ENCODE measurements around the gene NCDN.

Gene NCDN

GRCh38 chr1:35586808-35587207 lies 29.2 kb downstream of the NCDN start:
- Histone ChIP-seq H3K27me3 (ENCODE audit: insufficient read depth, low read length) (no peaks in the 10 kb centered on the region), H3K9me3 (ENCODE audit: insufficient read depth, low read depth, low read length) (no peaks in the 10 kb centered on the region), H3K18ac (ENCODE audit: low read length) (no peak overlapping the region), H2BK12ac (ENCODE audit: low read length) (no peak overlapping the region), H3K36me3 (ENCODE audit: control insufficient read depth in 1 of 2, insufficient read depth in 2 of 2, low read length in 2 of 2) (peaks cover 13 to 17% of the 10 kb centered on the region in 2 experiments), H2BK120ac (ENCODE audit: insufficient read depth, low read length, poor library complexity) (no peak overlapping the region), H3K4me1 (ENCODE audit: control insufficient read depth in 1 of 2, insufficient read depth in 2 of 2, low read length in 2 of 2) (no peaks in the 10 kb centered on the region), H3K9ac (ENCODE audit: low read length) (no peak overlapping the region), H2BK5ac (ENCODE audit: low read depth, low read length, poor library complexity) (no peak overlapping the region), H4K91ac (ENCODE audit: low read depth, low read length) (no peak overlapping the region), H3K4me3 (ENCODE audit: low read depth, low read length) (no peak overlapping the region), H3K23ac (ENCODE audit: low read length) (no peak overlapping the region), H3K27ac (ENCODE audit: low read depth, low read length) (no peak overlapping the region), H3K79me2 (ENCODE audit: control insufficient read depth, insufficient read depth, low read length, poor library complexity) (no peaks in the 10 kb centered on the region), H3K14ac (ENCODE audit: low read length) (no peak overlapping the region), H3K4ac (ENCODE audit: low read depth, low read length) (no peak overlapping the region), H4K12ac (ENCODE audit: low read depth, low read length) (no peak overlapping the region), H4K8ac (ENCODE audit: low read depth, low read length) (no peak overlapping the region), H2AK5ac (ENCODE audit: low read length) (no peak overlapping the region), H3K4me2 (ENCODE audit: low read length) (no peak overlapping the region), H3K79me1 (ENCODE audit: low read length) (no peaks in the 10 kb centered on the region), H2AFZ (ENCODE audit: insufficient read depth, low read length, poor library complexity) (no peak overlapping the region)
- DNase-seq, result no peak
- no CpG with 5 or more reads among the region's 7 CpGs for WGBS (ENCODE audit: extremely low coverage, insufficient coverage, insufficient read length)

- H3K9me3 ChIP-seq (ENCODE audit: insufficient read depth, low read depth, low read length), result no peaks in the 10 kb centered on the region
- H2AK5ac ChIP-seq (ENCODE audit: low read length), result no peak overlapping the region
- no peak overlapping the region for H3K18ac ChIP-seq (ENCODE audit: low read length)
- no peak overlapping the region for H3K4me2 ChIP-seq (ENCODE audit: low read length)
- H4K8ac ChIP-seq (ENCODE audit: low read depth, low read length), result no peak overlapping the region
- no peak for DNase-seq
- no peak overlapping the region for H4K91ac ChIP-seq (ENCODE audit: low read depth, low read length)
- no peak overlapping the region for H3K14ac ChIP-seq (ENCODE audit: low read length)
- no peak overlapping the region for H4K12ac ChIP-seq (ENCODE audit: low read depth, low read length)
- no peak overlapping the region for H3K23ac ChIP-seq (ENCODE audit: low read length)
- H2BK12ac ChIP-seq (ENCODE audit: low read length), result no peak overlapping the region
- no CpG with 5 or more reads among the region's 6 CpGs for WGBS (ENCODE audit: extremely low coverage, insufficient coverage, insufficient read length)
- H3K4ac ChIP-seq (ENCODE audit: low read depth, low read length), result no peak overlapping the region
- peaks cover 13 to 17% of the 10 kb centered on the region in 2 experiments for H3K36me3 ChIP-seq (ENCODE audit: control insufficient read depth in 1 of 2, insufficient read depth in 2 of 2, low read length in 2 of 2)
- peak overlapping the region; percentile 23 for H3K4me3 ChIP-seq (ENCODE audit: low read depth, low read length)
- H3K4me1 ChIP-seq (ENCODE audit: control insufficient read depth in 1 of 2, insufficient read depth in 2 of 2, low read length in 2 of 2), result no peaks in the 10 kb centered on the region
- H3K27me3 ChIP-seq (ENCODE audit: insufficient read depth, low read length), result no peaks in the 10 kb centered on the region
- no peaks in the 10 kb centered on the region for H3K79me2 ChIP-seq (ENCODE audit: control insufficient read depth, insufficient read depth, low read length, poor library complexity)
- H2AFZ ChIP-seq (ENCODE audit: insufficient read depth, low read length, poor library complexity), result no peak overlapping the region
- no peak overlapping the region for H3K9ac ChIP-seq (ENCODE audit: low read length)
- H2BK120ac ChIP-seq (ENCODE audit: insufficient read depth, low read length, poor library complexity), result no peak overlapping the region
- no peak overlapping the region for H2BK5ac ChIP-seq (ENCODE audit: low read depth, low read length, poor library complexity)
- H3K27ac ChIP-seq (ENCODE audit: low read depth, low read length), result no peak overlapping the region
- no peaks in the 10 kb centered on the region for H3K79me1 ChIP-seq (ENCODE audit: low read length)
These were observed 30.1 kb downstream of the NCDN start for GRCh38 chr1:35587736-35588135.

- Histone ChIP-seq H2AK5ac (ENCODE audit: low read length) (no peak overlapping the region), H3K4me1 (ENCODE audit: control insufficient read depth in 1 of 2, insufficient read depth in 2 of 2, low read length in 2 of 2) (peaks cover 4 to 6% of the 10 kb centered on the region in 2 experiments), H3K79me2 (ENCODE audit: control insufficient read depth, insufficient read depth, low read length, poor library complexity) (no peaks in the 10 kb centered on the region), H3K4me3 (ENCODE audit: low read depth, low read length) (no peak overlapping the region), H2BK120ac (ENCODE audit: insufficient read depth, low read length, poor library complexity) (no peak overlapping the region), H3K79me1 (ENCODE audit: low read length) (peaks cover under 1% of the 10 kb centered on the region), H3K36me3 (ENCODE audit: control insufficient read depth in 1 of 2, insufficient read depth in 2 of 2, low read length in 2 of 2) (peaks cover 13 to 17% of the 10 kb centered on the region in 2 experiments), H4K12ac (ENCODE audit: low read depth, low read length) (no peak overlapping the region), H2BK12ac (ENCODE audit: low read length) (no peak overlapping the region), H3K9ac (ENCODE audit: low read length) (no peak overlapping the region), H2BK5ac (ENCODE audit: low read depth, low read length, poor library complexity) (no peak overlapping the region), H3K9me3 (ENCODE audit: insufficient read depth, low read depth, low read length) (no peaks in the 10 kb centered on the region), H3K23ac (ENCODE audit: low read length) (no peak overlapping the region), H3K4me2 (ENCODE audit: low read length) (no peak overlapping the region), H4K8ac (ENCODE audit: low read depth, low read length) (no peak overlapping the region), H3K18ac (ENCODE audit: low read length) (no peak overlapping the region), H3K4ac (ENCODE audit: low read depth, low read length) (no peak overlapping the region), H4K91ac (ENCODE audit: low read depth, low read length) (no peak overlapping the region), H3K14ac (ENCODE audit: low read length) (no peak overlapping the region), H2AFZ (ENCODE audit: insufficient read depth, low read length, poor library complexity) (no peak overlapping the region), H3K27me3 (ENCODE audit: insufficient read depth, low read length) (no peaks in the 10 kb centered on the region), H3K27ac (ENCODE audit: low read depth, low read length) (no peak overlapping the region)
- no CpG with 5 or more reads among the region's 21 CpGs for WGBS (ENCODE audit: extremely low coverage, insufficient coverage, insufficient read length)
- no peak for DNase-seq
These were observed 30.8 kb downstream of the NCDN start for GRCh38 chr1:35588197-35588910.

GRCh38 chr1:35589516-35590427 lies 32.2 kb downstream of the NCDN start:
- H2BK120ac ChIP-seq (ENCODE audit: insufficient read depth, low read length, poor library complexity), result no peak overlapping the region
- H3K79me2 ChIP-seq (ENCODE audit: control insufficient read depth, insufficient read depth, low read length, poor library complexity), result no peaks in the 10 kb centered on the region
- H3K27ac ChIP-seq (ENCODE audit: low read depth, low read length), result no peak overlapping the region
- H3K23ac ChIP-seq (ENCODE audit: low read length), result no peak overlapping the region
- H3K36me3 ChIP-seq (ENCODE audit: control insufficient read depth in 1 of 2, insufficient read depth in 2 of 2, low read length in 2 of 2), result peaks cover 15 to 17% of the 10 kb centered on the region in 2 experiments
- no peak overlapping the region for H2BK12ac ChIP-seq (ENCODE audit: low read length)
- no peak overlapping the region for H2BK5ac ChIP-seq (ENCODE audit: low read depth, low read length, poor library complexity)
- DNase-seq, result no peak
- H2AK5ac ChIP-seq (ENCODE audit: low read length), result no peak overlapping the region
- H3K4ac ChIP-seq (ENCODE audit: low read depth, low read length), result no peak overlapping the region
- H2AFZ ChIP-seq (ENCODE audit: insufficient read depth, low read length, poor library complexity), result no peak overlapping the region
- no peak overlapping the region for H3K9ac ChIP-seq (ENCODE audit: low read length)
- H3K4me2 ChIP-seq (ENCODE audit: low read length), result no peak overlapping the region
- no CpG with 5 or more reads among the region's 15 CpGs for WGBS (ENCODE audit: extremely low coverage, insufficient coverage, insufficient read length)
- H3K14ac ChIP-seq (ENCODE audit: low read length), result no peak overlapping the region
- H3K4me1 ChIP-seq (ENCODE audit: control insufficient read depth in 1 of 2, insufficient read depth in 2 of 2, low read length in 2 of 2), result peaks cover 6 to 11% of the 10 kb centered on the region in 2 experiments
- no peak overlapping the region for H3K18ac ChIP-seq (ENCODE audit: low read length)
- no peak overlapping the region for H4K12ac ChIP-seq (ENCODE audit: low read depth, low read length)
- no peak overlapping the region for H4K91ac ChIP-seq (ENCODE audit: low read depth, low read length)
- no peak overlapping the region for H3K4me3 ChIP-seq (ENCODE audit: low read depth, low read length)
- H3K9me3 ChIP-seq (ENCODE audit: insufficient read depth, low read depth, low read length), result no peaks in the 10 kb centered on the region
- H3K79me1 ChIP-seq (ENCODE audit: low read length), result peaks cover 2% of the 10 kb centered on the region
- H3K27me3 ChIP-seq (ENCODE audit: insufficient read depth, low read length), result no peaks in the 10 kb centered on the region
- H4K8ac ChIP-seq (ENCODE audit: low read depth, low read length), result no peak overlapping the region
